ENCODE data around the gene MALAT1. TPM values are rescaled to one million over a fixed set of nuclear protein-coding genes. Genes with fewer than 3 reads are reported as not detected.
"Not testable (repeated sequence)": the region's sequence is repeated elsewhere in the genome, so short reads cannot be mapped to it uniquely, and the experiment has no call there.

MALAT1 gene
- total RNA-seq = 11,843 and 16,538 TPM in 2 replicates
- long read RNA-seq, full-length matches to known transcripts = 1,680 of 1,684 reads
- long read RNA-seq, partial matches to known transcripts = 0 of 1,684 reads
- long read RNA-seq, other reads (novel, unspliced or antisense) = 4 of 1,684 reads

- no peaks in the 10 kb centered on the region for H3K36me3 Mint-ChIP-seq (ENCODE audit: unreplicated experiment)
- no peak for TF ChIP-seq CTCF (IDR thresholded peaks at IDR 0.05)
- H3K27me3 Mint-ChIP-seq (ENCODE audit: unreplicated experiment) = no peaks in the 10 kb centered on the region
- no peaks in the 10 kb centered on the region for H3K9me3 Mint-ChIP-seq (ENCODE audit: unreplicated experiment)
- peak; percentile 97 for DNase-seq (ENCODE audit: extremely low spot score, unreplicated experiment)
- H3K4me1 Mint-ChIP-seq (ENCODE audit: unreplicated experiment) = peaks cover 24% of the 10 kb centered on the region
- H3K4me3 Mint-ChIP-seq (ENCODE audit: unreplicated experiment) = no peak within 1 kb of the TSS
- no peak within 1 kb of the TSS for H3K27ac Mint-ChIP-seq (ENCODE audit: unreplicated experiment)
Observed at GRCh38 chr11:65498977-65499712, at the start of gene MALAT1. Gene MALAT1 (plus strand): TSS chr11:65499045.

- DNase-seq (ENCODE audit: extremely low spot score, unreplicated experiment); H3K4me3 Mint-ChIP-seq (ENCODE audit: unreplicated experiment); H3K36me3 Mint-ChIP-seq (ENCODE audit: unreplicated experiment); H3K27me3 Mint-ChIP-seq (ENCODE audit: unreplicated experiment); H3K27ac Mint-ChIP-seq (ENCODE audit: unreplicated experiment); H3K9me3 Mint-ChIP-seq (ENCODE audit: unreplicated experiment): not testable (repeated sequence)
- H3K4me1 Mint-ChIP-seq (ENCODE audit: unreplicated experiment) = peaks cover 47% of the 10 kb centered on the region
Observed at GRCh38 chr11:65451301-65451700, 47.5 kb upstream of the MALAT1 start.

GRCh38 chr11:65452259-65452658 lies 46.6 kb upstream of the MALAT1 start:
- H3K9me3 Mint-ChIP-seq (ENCODE audit: unreplicated experiment); H3K4me3 Mint-ChIP-seq (ENCODE audit: unreplicated experiment); H3K36me3 Mint-ChIP-seq (ENCODE audit: unreplicated experiment); DNase-seq (ENCODE audit: extremely low spot score, unreplicated experiment); H3K27me3 Mint-ChIP-seq (ENCODE audit: unreplicated experiment): not testable (repeated sequence)
- peaks cover 42% of the 10 kb centered on the region for H3K4me1 Mint-ChIP-seq (ENCODE audit: unreplicated experiment)
- H3K27ac Mint-ChIP-seq (ENCODE audit: unreplicated experiment) = peak overlapping the region; percentile 96

- Mint-ChIP-seq H3K4me3 (ENCODE audit: unreplicated experiment) (peak overlapping the region; percentile 35), H3K27me3 (ENCODE audit: unreplicated experiment) (no peaks in the 10 kb centered on the region), H3K27ac (ENCODE audit: unreplicated experiment) (peak overlapping the region; percentile 96), H3K36me3 (ENCODE audit: unreplicated experiment) (peaks cover 2% of the 10 kb centered on the region), H3K9me3 (ENCODE audit: unreplicated experiment) (no peaks in the 10 kb centered on the region), H3K4me1 (ENCODE audit: unreplicated experiment) (peaks cover 39% of the 10 kb centered on the region)
- no peak for DNase-seq (ENCODE audit: extremely low spot score, unreplicated experiment)
- TF ChIP-seq CTCF (IDR thresholded peaks at IDR 0.05) = no peak
Observed at GRCh38 chr11:65452806-65453490, 45.9 kb upstream of the MALAT1 start.

GRCh38 chr11:65454311-65454695 lies 44.5 kb upstream of the MALAT1 start:
- Mint-ChIP-seq H3K36me3 (ENCODE audit: unreplicated experiment) (peaks cover 2% of the 10 kb centered on the region), H3K27ac (ENCODE audit: unreplicated experiment) (peak overlapping the region; percentile 96), H3K4me1 (ENCODE audit: unreplicated experiment) (peaks cover 37% of the 10 kb centered on the region), H3K27me3 (ENCODE audit: unreplicated experiment) (no peaks in the 10 kb centered on the region), H3K4me3 (ENCODE audit: unreplicated experiment) (no peak overlapping the region), H3K9me3 (ENCODE audit: unreplicated experiment) (no peaks in the 10 kb centered on the region)
- no peak for TF ChIP-seq CTCF (IDR thresholded peaks at IDR 0.05)
- DNase-seq (ENCODE audit: extremely low spot score, unreplicated experiment) = no peak

All from osteocyte (in vitro differentiated cells).